DOHH2 (cell line): ENCODE results near the gene KCNIP4.

Experiments used
- EZH2phosphoT487 ChIP-seq: fragments of 200-600 bp; sonication (generic); IDR thresholded peaks from 2 replicates; pipeline ENCODE4 v1.6.1; 2017; ENCODE audit warnings: borderline replicate concordance, mild to moderate bottlenecking, antibody characterized with exemption, low read length, moderate library complexity, mixed read lengths
- TF ChIP-seq, protein P1 (sequence below): fragments of 200-600 bp; sonication (generic); IDR thresholded peaks from one replicate; pipeline ENCODE4 v1.5.1; 2014; ENCODE audit warnings: antibody characterized with exemption, mild to moderate bottlenecking, low read depth, low read length; ENCODE audit not compliant: poor library complexity, severe bottlenecking

DNA sequence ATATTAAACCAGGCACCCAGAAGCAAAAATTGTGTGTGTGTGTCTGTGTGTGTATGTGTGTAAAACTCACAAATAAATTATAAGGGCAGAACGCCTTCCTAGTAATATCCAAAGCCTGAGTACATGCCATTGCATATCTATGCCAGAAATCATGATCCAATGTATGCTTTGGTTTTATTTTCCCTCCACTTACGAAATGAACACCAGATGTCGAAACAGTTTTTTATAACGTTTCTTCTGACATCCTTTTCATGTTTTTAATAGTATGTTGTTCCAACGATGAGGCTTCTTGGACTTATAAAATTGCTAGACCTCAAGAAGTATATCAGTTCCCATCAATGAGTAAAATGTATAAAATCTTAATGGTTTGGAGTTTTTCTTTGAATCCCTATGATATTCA is 55.4 kb downstream of the KCNIP4 start:
- TF ChIP-seq, protein P1, sequence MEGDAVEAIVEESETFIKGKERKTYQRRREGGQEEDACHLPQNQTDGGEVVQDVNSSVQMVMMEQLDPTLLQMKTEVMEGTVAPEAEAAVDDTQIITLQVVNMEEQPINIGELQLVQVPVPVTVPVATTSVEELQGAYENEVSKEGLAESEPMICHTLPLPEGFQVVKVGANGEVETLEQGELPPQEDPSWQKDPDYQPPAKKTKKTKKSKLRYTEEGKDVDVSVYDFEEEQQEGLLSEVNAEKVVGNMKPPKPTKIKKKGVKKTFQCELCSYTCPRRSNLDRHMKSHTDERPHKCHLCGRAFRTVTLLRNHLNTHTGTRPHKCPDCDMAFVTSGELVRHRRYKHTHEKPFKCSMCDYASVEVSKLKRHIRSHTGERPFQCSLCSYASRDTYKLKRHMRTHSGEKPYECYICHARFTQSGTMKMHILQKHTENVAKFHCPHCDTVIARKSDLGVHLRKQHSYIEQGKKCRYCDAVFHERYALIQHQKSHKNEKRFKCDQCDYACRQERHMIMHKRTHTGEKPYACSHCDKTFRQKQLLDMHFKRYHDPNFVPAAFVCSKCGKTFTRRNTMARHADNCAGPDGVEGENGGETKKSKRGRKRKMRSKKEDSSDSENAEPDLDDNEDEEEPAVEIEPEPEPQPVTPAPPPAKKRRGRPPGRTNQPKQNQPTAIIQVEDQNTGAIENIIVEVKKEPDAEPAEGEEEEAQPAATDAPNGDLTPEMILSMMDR = no peak
- no peak for TF ChIP-seq EZH2phosphoT487
